HepG2 (cell line): ENCODE data around the gene TEX12. TPM values are rescaled to one million over a fixed set of nuclear protein-coding genes. Genes with fewer than 3 reads are reported as not detected.

Experiments
- ATAC-seq: fragments of 200-7000 bp; cut with Tn5 transposase; 3 replicates; pipeline ENCODE4 v1.9.1; 2020; ENCODE audit warnings: mild to moderate bottlenecking, moderate library complexity
- BruUV-seq: library from RNA; stranded (reverse); fragments of 400-500 nt; replicated peaks from 2 replicates; lab custom pipeline; 2021; lab: Mats Ljungman, UMichigan
- CTCF ChIA-PET: fragments of 300-600 bp; formaldehyde crosslinking; extraction: SDS; loops from one replicate; lab custom pipeline; 2021; ENCODE audit warnings: low total read pairs, inconsistent platforms, low intra/inter-chr PET ratio; lab: Yijun Ruan, JAX
- POLR2A ChIA-PET: fragments of 350-600 bp; sonication (Branson Sonifier 250); formaldehyde crosslinking; loops from one replicate; lab custom pipeline; 2020; ENCODE audit warnings: antibody characterized with exemption, inconsistent platforms; lab: Yijun Ruan, JAX
- DNase-seq: peaks from one replicate; pipeline ENCODE4 v3.0.0-alpha.2; 2015; ENCODE audit warnings: low spot score
- FAIRE-seq: peaks from 3 replicates; lab custom pipeline; 2011; peaks lifted over from hg19 to GRCh38; lab: Jason Lieb, UNC
- H2AFZ ChIP-seq: one replicate; pipeline ENCODE4 v1.6.1; 2011; ENCODE audit warnings: low read length, inconsistent platforms
- H3K27ac ChIP-seq: fragments of 300-600 bp; 3 replicates; pipeline ENCODE4 v1.8.0; 2011; ENCODE audit warnings: mixed run types, mild to moderate bottlenecking, mixed read lengths, low read length, inconsistent platforms; ENCODE audit not compliant: insufficient read depth; ENCODE audit errors: extremely low read length
- H3K27me3 ChIP-seq, 2 experiments: fragments of 200-600 bp in 1 of 2; 2 replicates in 1 of 2; 3 replicates in 1 of 2; pipeline versions ENCODE4 v1.6.0 to v1.8.0; 2011; ENCODE audit warnings: low read length in 2 of 2, mild to moderate bottlenecking in 2 of 2, moderate library complexity in 2 of 2, inconsistent platforms in 1 of 2; ENCODE audit not compliant: insufficient read depth in 2 of 2, control insufficient read depth in 1 of 2
- H3K36me3 ChIP-seq, 2 experiments: fragments of 200-600 bp in 1 of 2; replicated peaks in 1 of 2; 2 replicates in 1 of 2; 3 replicates in 1 of 2; pipeline versions ENCODE4 v1.5.1 to v1.8.0; 2011; ENCODE audit warnings: low read length in 2 of 2, inconsistent platforms in 1 of 2; ENCODE audit not compliant: insufficient read depth in 2 of 2, control insufficient read depth in 1 of 2
- H3K4me1 ChIP-seq: 2 replicates; pipeline ENCODE4 v1.5.1; 2012; ENCODE audit warnings: low read length, inconsistent platforms; ENCODE audit not compliant: insufficient read depth
- H3K4me2 ChIP-seq: 2 replicates; pipeline ENCODE4 v1.6.0; 2011; ENCODE audit warnings: low read depth, low read length, inconsistent platforms
- H3K4me3 ChIP-seq, 3 experiments: fragments of 200-600 bp in 1 of 3; sonication (generic), shearing (Covaris generic) in 1 of 3; replicated peaks in 1 of 3; 2 replicates each; pipeline ENCODE4 v1.5.1; 2011 to 2016; ENCODE audit warnings: low read length in 3 of 3, inconsistent platforms in 2 of 3, low read depth in 2 of 3, mild to moderate bottlenecking in 2 of 3, control low read depth in 1 of 3, mixed read lengths in 1 of 3; ENCODE audit not compliant: insufficient read depth in 1 of 3
- H3K79me2 ChIP-seq: one replicate; pipeline ENCODE4 v1.6.1; 2011; ENCODE audit warnings: low read length, inconsistent platforms; ENCODE audit not compliant: insufficient read depth
- H3K9ac ChIP-seq: 2 replicates; pipeline ENCODE4 v1.6.0; 2011; ENCODE audit warnings: mild to moderate bottlenecking, low read depth, low read length, inconsistent platforms; ENCODE audit not compliant: insufficient read depth
- H3K9me3 ChIP-seq: 2 replicates; pipeline ENCODE4 v1.5.1; 2012; ENCODE audit warnings: mild to moderate bottlenecking, low read length
- H4K20me1 ChIP-seq: 2 replicates; pipeline ENCODE4 v1.6.0; 2011; ENCODE audit warnings: inconsistent platforms, mild to moderate bottlenecking, low read length, moderate library complexity; ENCODE audit not compliant: insufficient read depth
- AHR ChIP-seq: IDR thresholded peaks from 2 replicates; pipeline ENCODE4 v1.6.1; 2018; ENCODE audit warnings: missing genetic modification reagents, missing compliant biosample characterization
- ARNT ChIP-seq: fragments of 450-650 bp; IDR thresholded peaks from 2 replicates; pipeline ENCODE4 v1.6.1; 2017
- BATF2 ChIP-seq: sonication (generic); formaldehyde crosslinking; IDR thresholded peaks from 2 replicates; pipeline ENCODE4 v1.8.0; 2022; ENCODE audit warnings: mild to moderate bottlenecking, missing genetic modification reagents, moderate library complexity
- HDAC2 ChIP-seq: sonication (generic); formaldehyde crosslinking; IDR thresholded peaks from 2 replicates; pipeline ENCODE4 v1.4.0; 2020; ENCODE audit warnings: missing genetic modification reagents
- HMGA1 ChIP-seq: sonication (generic); formaldehyde crosslinking; conservative IDR thresholded peaks from 2 replicates; pipeline ENCODE4 v1.4.0; 2020; ENCODE audit warnings: missing genetic modification reagents
- NFKBIZ ChIP-seq: IDR thresholded peaks from 2 replicates; pipeline ENCODE4 v1.6.1; 2018; ENCODE audit warnings: missing genetic modification reagents, missing compliant biosample characterization
- RFXANK ChIP-seq: IDR thresholded peaks from 2 replicates; pipeline ENCODE4 v1.6.1; 2016
- SALL1 ChIP-seq: sonication (generic); formaldehyde crosslinking; IDR thresholded peaks from 2 replicates; pipeline ENCODE4 v1.8.0; 2022; ENCODE audit warnings: mild to moderate bottlenecking, missing genetic modification reagents
- TFE3 ChIP-seq: IDR thresholded peaks from 2 replicates; pipeline ENCODE4 v1.6.1; 2016
- XRCC5 ChIP-seq: fragments of 200-400 bp; formaldehyde crosslinking; optimal IDR thresholded peaks from 2 replicates; pipeline ENCODE3; 2017; ENCODE audit warnings: mild to moderate bottlenecking, low read length
- ZSCAN31 ChIP-seq: sonication (generic); formaldehyde crosslinking; IDR thresholded peaks from 2 replicates; pipeline ENCODE4 v1.5.0; 2020; ENCODE audit warnings: low read depth, mild to moderate bottlenecking, missing genetic modification reagents
- WGBS: methylation state at CpG from one replicate; pipeline ENCODE4 v1.1.6; 2017; ENCODE audit warnings: low lambda C conversion rate; 5-methylcytosine and 5-hydroxymethylcytosine counted together
- in situ Hi-C: cut with HindIII; loops from 2 replicates; pipeline ENCODE4 v1.10.0; 2017; ENCODE audit warnings: low pct_unique_long_range_greater_than_20kb; ENCODE audit not compliant: extremely low pct_ligation_motif_present
- intact Hi-C: fragments of 100-400 bp; cut with micrococcal nuclease; formaldehyde crosslinking; loops from one replicate; pipeline ENCODE4 v1.10.0; 2022; ENCODE audit not compliant: unreplicated experiment
- polyA plus RNA-seq, 8 experiments: library from polyadenylated mRNA; depleted of rRNA in 3 of 8; stranded (reverse) in 7 of 8; unstranded in 1 of 8; fragments of >200 nt; fragmentation: Illumina TruSeq in 4 of 8; extraction: Trizol in 4 of 8; gene quantifications; 2 replicates each; pipeline versions ENCODE4 v1.2.1 to v1.2.3, GENCODE V29; 2011 to 2016; ENCODE audit warnings: low read depth in 4 of 8, missing spikeins in 1 of 8, mixed read lengths in 1 of 8; ENCODE audit not compliant: insufficient read depth in 1 of 8
- total RNA-seq, 5 experiments: library from RNA; depleted of rRNA; stranded (reverse); fragments of >200 nt; fragmentation: Illumina TruSeq; extraction: Trizol; gene quantifications; 2 replicates each; pipeline ENCODE4 v1.2.3, GENCODE V29; 2016; ENCODE audit warnings: low read depth in 1 of 5
- TF ChIP-seq, protein P1 (sequence below): sonication (generic); formaldehyde crosslinking; IDR thresholded peaks from 2 replicates; pipeline ENCODE4 v1.4.0; 2020; ENCODE audit warnings: missing genetic modification reagents, borderline replicate concordance

The TEX12 gene
- total and polyA plus RNA-seq, 2 of the 13 experiments (the other 11 are each of a cell fraction or from before 2014, with no cell fraction given) = not detected

- no peak for DNase-seq
- H3K4me3 ChIP-seq = no peak overlapping the region
- H3K9ac ChIP-seq = no peak overlapping the region
- intact Hi-C loops (no loop called here), in situ Hi-C loops (no loop called here)
- H3K27ac ChIP-seq = no peak overlapping the region
- H3K4me1 ChIP-seq = no peaks in the 10 kb centered on the region
- no TSS peak for BruUV-seq
- ATAC-seq = no peak
- no peaks in the 10 kb centered on the region for H3K9me3 ChIP-seq
- no peaks in the 10 kb centered on the region for H4K20me1 ChIP-seq
- H3K36me3 ChIP-seq = no peaks in the 10 kb centered on the region
- H3K27me3 ChIP-seq = peaks cover 0 to 3% of the 10 kb centered on the region in 2 experiments; a peak in 2 of 5 replicates
- TF ChIP-seq ZSCAN31 = no peak
- TF ChIP-seq XRCC5 = no peak
- no peak for TF ChIP-seq SALL1
- WGBS = 19% methylated on average over 2 of the region's 2 CpGs
- FAIRE-seq = no peak
- ChIA-PET CTCF (no interaction called here), POLR2A (no interaction called here)
- H3K4me2 ChIP-seq = no peak overlapping the region
- H2AFZ ChIP-seq = no peak overlapping the region
- H3K79me2 ChIP-seq = no peaks in the 10 kb centered on the region
Measured at GRCh38 chr11:112200252-112200651, 33.1 kb downstream of the TEX12 start.

GRCh38 chr11:112206071-112206470 is 38.9 kb downstream of the TEX12 start:
- TF ChIP-seq BATF2 (no peak), TFE3 (CRISPR knock-in tag) (no peak), HDAC2 (no peak), RFXANK (CRISPR knock-in tag) (no peak), AHR (CRISPR knock-in tag) (no peak), ARNT (no peak), NFKBIZ (CRISPR knock-in tag) (no peak), HMGA1 (no peak)
- TF ChIP-seq, protein P1, sequence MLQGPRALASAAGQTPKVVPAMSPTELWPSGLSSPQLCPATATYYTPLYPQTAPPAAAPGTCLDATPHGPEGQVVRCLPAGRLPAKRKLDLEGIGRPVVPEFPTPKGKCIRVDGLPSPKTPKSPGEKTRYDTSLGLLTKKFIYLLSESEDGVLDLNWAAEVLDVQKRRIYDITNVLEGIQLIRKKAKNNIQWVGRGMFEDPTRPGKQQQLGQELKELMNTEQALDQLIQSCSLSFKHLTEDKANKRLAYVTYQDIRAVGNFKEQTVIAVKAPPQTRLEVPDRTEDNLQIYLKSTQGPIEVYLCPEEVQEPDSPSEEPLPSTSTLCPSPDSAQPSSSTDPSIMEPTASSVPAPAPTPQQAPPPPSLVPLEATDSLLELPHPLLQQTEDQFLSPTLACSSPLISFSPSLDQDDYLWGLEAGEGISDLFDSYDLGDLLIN (CRISPR knock-in tag) = no peak
- TF ChIP-seq, all 625 proteins: peak for 0
- H3K9me3 ChIP-seq = no peaks in the 10 kb centered on the region
- H2AFZ ChIP-seq = no peak overlapping the region
- BruUV-seq = no TSS peak
- H3K27ac ChIP-seq = no peak overlapping the region
- H3K9ac ChIP-seq = no peak overlapping the region
- H3K4me3 ChIP-seq = no peak overlapping the region
- ATAC-seq (no peak), DNase-seq (no peak), FAIRE-seq (no peak)
- no peaks in the 10 kb centered on the region for H3K36me3 ChIP-seq
- no peaks in the 10 kb centered on the region for H3K79me2 ChIP-seq
- no peaks in the 10 kb centered on the region for H4K20me1 ChIP-seq
- H3K4me1 ChIP-seq = no peaks in the 10 kb centered on the region
- ChIA-PET POLR2A (no interaction called here), CTCF (no interaction called here)
- in situ Hi-C loops = no loop called here
- no peak overlapping the region for H3K4me2 ChIP-seq
- WGBS = 73% methylated on average over 23 of the region's 23 CpGs
- intact Hi-C loops = no loop called here
- no peaks in the 10 kb centered on the region for H3K27me3 ChIP-seq
